ENCODE data around the gene CXorf49B.
"Not testable (repeated sequence)": the region's sequence is repeated elsewhere in the genome, so short reads cannot be mapped to it uniquely, and the experiment has no call there.

CXorf49B gene

GRCh38 chrX:71782225-71782949 is 19.2 kb downstream of the CXorf49B start:
- H3K27me3 ChIP-seq (ENCODE audit: insufficient read depth, insufficient read length); H3K4me3 ChIP-seq (ENCODE audit: insufficient read length, low read depth); DNase-seq (ENCODE audit: low read depth, low spot score); H3K9ac ChIP-seq (ENCODE audit: insufficient read length, low read depth); H3K4me1 ChIP-seq (ENCODE audit: insufficient read depth, insufficient read length); H3K9me3 ChIP-seq (ENCODE audit: insufficient read depth, low read length); H3K36me3 ChIP-seq (ENCODE audit: insufficient read depth, insufficient read length, low read length): not testable (repeated sequence)

GRCh38 chrX:71782950-71783299 is 19.8 kb downstream of the CXorf49B start:
- DNase-seq (ENCODE audit: low read depth, low spot score): not testable (repeated sequence)

GRCh38 chrX:71783569-71784347 is 20.6 kb downstream of the CXorf49B start:
- not testable (repeated sequence) for H3K9me3 ChIP-seq (ENCODE audit: insufficient read depth, low read length); H3K4me3 ChIP-seq (ENCODE audit: insufficient read length, low read depth); DNase-seq (ENCODE audit: low read depth, low spot score); H3K27me3 ChIP-seq (ENCODE audit: insufficient read depth, insufficient read length); H3K36me3 ChIP-seq (ENCODE audit: insufficient read depth, insufficient read length, low read length); H3K4me1 ChIP-seq (ENCODE audit: insufficient read depth, insufficient read length); H3K9ac ChIP-seq (ENCODE audit: insufficient read length, low read depth)

More at GRCh38 chrX:71782950-71783299, 19.8 kb downstream of the CXorf49B start:
- H3K27me3 ChIP-seq (ENCODE audit: insufficient read depth, insufficient read length); H3K9ac ChIP-seq (ENCODE audit: insufficient read length, low read depth); H3K36me3 ChIP-seq (ENCODE audit: insufficient read depth, insufficient read length, low read length); H3K4me3 ChIP-seq (ENCODE audit: insufficient read length, low read depth); H3K4me1 ChIP-seq (ENCODE audit: insufficient read depth, insufficient read length); H3K9me3 ChIP-seq (ENCODE audit: insufficient read depth, low read length): not testable (repeated sequence)

GRCh38 chrX:71784348-71784983 is 21.3 kb downstream of the CXorf49B start:
- not testable (repeated sequence) for H3K4me3 ChIP-seq (ENCODE audit: insufficient read length, low read depth); H3K9me3 ChIP-seq (ENCODE audit: insufficient read depth, low read length); H3K9ac ChIP-seq (ENCODE audit: insufficient read length, low read depth); H3K36me3 ChIP-seq (ENCODE audit: insufficient read depth, insufficient read length, low read length); H3K4me1 ChIP-seq (ENCODE audit: insufficient read depth, insufficient read length); H3K27me3 ChIP-seq (ENCODE audit: insufficient read depth, insufficient read length); DNase-seq (ENCODE audit: low read depth, low spot score)

GRCh38 chrX:71806450-71806849 is 43.3 kb downstream of the CXorf49B start:
- not testable (repeated sequence) for H3K9ac ChIP-seq (ENCODE audit: insufficient read length, low read depth); H3K4me1 ChIP-seq (ENCODE audit: insufficient read depth, insufficient read length); H3K9me3 ChIP-seq (ENCODE audit: insufficient read depth, low read length); H3K36me3 ChIP-seq (ENCODE audit: insufficient read depth, insufficient read length, low read length); H3K4me3 ChIP-seq (ENCODE audit: insufficient read length, low read depth); H3K27me3 ChIP-seq (ENCODE audit: insufficient read depth, insufficient read length); DNase-seq (ENCODE audit: low read depth, low spot score)

GRCh38 chrX:71809886-71810285 is 46.7 kb downstream of the CXorf49B start:
- TF ChIP-seq SUZ12 (IDR thresholded peaks at IDR 0.05; ENCODE audit: extremely low read depth, insufficient read depth, insufficient read length) (no peak), YY1 (IDR thresholded peaks at IDR 0.05; ENCODE audit: insufficient read depth, insufficient read length) (no peak), ZNF274 (IDR thresholded peaks at IDR 0.05; ENCODE audit: low read depth, low read length) (no peak)
- DNase-seq (ENCODE audit: low read depth, low spot score): no peak

GRCh38 chrX:71814123-71814912 is 51.2 kb downstream of the CXorf49B start:
- Histone ChIP-seq H3K27me3 (ENCODE audit: insufficient read depth, insufficient read length) (no peaks in the 10 kb centered on the region), H3K4me1 (ENCODE audit: insufficient read depth, insufficient read length) (peaks cover 3% of the 10 kb centered on the region), H3K4me3 (ENCODE audit: insufficient read length, low read depth) (no peak overlapping the region), H3K9ac (ENCODE audit: insufficient read length, low read depth) (no peak overlapping the region), H3K9me3 (ENCODE audit: insufficient read depth, low read length) (no peaks in the 10 kb centered on the region; the same call in 1 of the 2 replicates), H3K36me3 (ENCODE audit: insufficient read depth, insufficient read length, low read length) (no peaks in the 10 kb centered on the region)
- no peak for DNase-seq (ENCODE audit: low read depth, low spot score)
- TF ChIP-seq YY1 (IDR thresholded peaks at IDR 0.05; ENCODE audit: insufficient read depth, insufficient read length): no peak
- TF ChIP-seq ZNF274 (IDR thresholded peaks at IDR 0.05; ENCODE audit: low read depth, low read length): no peak
- no peak for TF ChIP-seq SUZ12 (IDR thresholded peaks at IDR 0.05; ENCODE audit: extremely low read depth, insufficient read depth, insufficient read length)

More at GRCh38 chrX:71809886-71810285, 46.7 kb downstream of the CXorf49B start:
- H3K4me3 ChIP-seq (ENCODE audit: insufficient read length, low read depth): no peak overlapping the region
- no peaks in the 10 kb centered on the region for H3K36me3 ChIP-seq (ENCODE audit: insufficient read depth, insufficient read length, low read length)
- H3K27me3 ChIP-seq (ENCODE audit: insufficient read depth, insufficient read length): no peaks in the 10 kb centered on the region
- no peaks in the 10 kb centered on the region for H3K4me1 ChIP-seq (ENCODE audit: insufficient read depth, insufficient read length)
- no peak overlapping the region for H3K9ac ChIP-seq (ENCODE audit: insufficient read length, low read depth)
- no peaks in the 10 kb centered on the region for H3K9me3 ChIP-seq (ENCODE audit: insufficient read depth, low read length)

Data from NT2/D1 (cell line).